ENCODE results near the gene DCLK3. TPM values are rescaled to one million over a fixed set of nuclear protein-coding genes. Genes with fewer than 3 reads are reported as not detected.

The DCLK3 gene
- total and polyA plus RNA-seq, 2 of the 4 experiments (the other 2 are of a cell fraction) = not detected

DNA sequence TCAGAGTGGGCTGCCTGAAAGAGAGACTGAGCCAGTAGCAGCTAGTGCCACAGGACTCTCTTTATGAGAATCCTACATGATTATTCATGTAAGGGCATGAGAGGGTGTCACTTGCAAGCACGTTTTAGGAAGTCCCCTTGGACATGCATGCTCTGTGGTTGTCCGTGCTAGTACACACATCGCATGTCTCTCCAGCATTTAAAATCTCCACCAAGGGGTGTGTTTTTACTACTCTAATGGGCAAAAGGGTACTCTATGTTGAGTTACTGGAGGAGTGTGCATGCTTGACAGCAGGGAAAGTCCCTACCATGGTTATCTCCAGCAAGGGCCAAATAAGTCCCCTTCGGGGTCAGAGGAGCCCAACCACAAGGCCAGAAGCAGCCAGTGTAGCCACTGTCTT lies 70.7 kb downstream of the DCLK3 start:
- Histone ChIP-seq H3K56ac (ENCODE audit: extremely low read depth, insufficient read depth, low read length) (no peak overlapping the region), H2AK9ac (replicated peaks; ENCODE audit: low read depth, low read length, poor library complexity) (no peak overlapping the region), H4K8ac (ENCODE audit: low read depth in 2 of 2, low read length in 2 of 2) (no peak overlapping the region), H3K4ac (ENCODE audit: low read depth, low read length) (no peak overlapping the region), H2BK15ac (ENCODE audit: low read depth, low read length) (no peak overlapping the region), H4K5ac (ENCODE audit: low read depth, low read length) (no peak overlapping the region), H2BK5ac (ENCODE audit: low read depth, low read length, poor library complexity, severe bottlenecking) (no peak overlapping the region), H3K27me3 (ENCODE audit: control insufficient read depth, insufficient read depth, low read length) (no peaks in the 10 kb centered on the region), H4K91ac (ENCODE audit: insufficient read depth, low read depth, low read length) (no peak overlapping the region), H3K79me1 (ENCODE audit: low read depth in 1 of 2, low read length in 2 of 2) (no peaks in the 10 kb centered on the region), H2BK20ac (ENCODE audit: low read depth, low read length) (no peak overlapping the region), H2AFZ (replicated peaks; ENCODE audit: low read length, poor library complexity) (no peak overlapping the region), H3K23ac (ENCODE audit: low read depth, low read length) (no peak overlapping the region), H3K18ac (ENCODE audit: low read depth, low read length) (no peak overlapping the region), H3K9ac (ENCODE audit: low read depth, low read length) (no peak overlapping the region), H3K4me1 (ENCODE audit: control insufficient read depth, insufficient read depth, low read length) (peaks cover 3% of the 10 kb centered on the region; the same call in 1 of the 2 replicates), H2BK120ac (ENCODE audit: low read depth, low read length) (no peak overlapping the region), H3K4me3 (ENCODE audit: insufficient read depth, low read depth, low read length) (no peak overlapping the region), H3K27ac (ENCODE audit: insufficient read depth, low read length) (no peak overlapping the region), H3K9me3 (ENCODE audit: control insufficient read depth, insufficient read depth, low read length) (peaks cover 2% of the 10 kb centered on the region), H3K4me2 (ENCODE audit: low read depth, low read length) (no peak overlapping the region), H2AK5ac (ENCODE audit: low read depth, low read length) (no peak overlapping the region), H3K9me1 (ENCODE audit: insufficient read depth, low read length) (peaks cover 3% of the 10 kb centered on the region; the same call in 1 of the 2 replicates), H3K14ac (replicated peaks; ENCODE audit: low read depth, low read length) (no peak overlapping the region), H3K36me3 (ENCODE audit: control insufficient read depth, insufficient read depth, low read length) (no peaks in the 10 kb centered on the region), H4K20me1 (ENCODE audit: insufficient read depth, low read length) (no peaks in the 10 kb centered on the region)
- WGBS, 2 experiments (ENCODE audit: extremely low coverage in 2 of 2, insufficient read length in 1 of 2) = no CpG with 5 or more reads among the region's 4 CpGs
- ATAC-seq (ENCODE audit: low read depth) (no peak), DNase-seq (no peak)
- intact Hi-C loops (cut with micrococcal nuclease) = no loop called here
- ChIA-PET CTCF (no interaction called here), POLR2A (ENCODE audit: unreplicated experiment) (no interaction called here)
- dilution Hi-C loops (cut with HindIII; ENCODE audit: low sequenced_read_pairs, unreplicated experiment) = no loop called here
- BruUV-seq (replicated peaks) = no TSS peak
- in situ Hi-C loops (cut with MboI; ENCODE audit: low sequenced_read_pairs) = no loop called here
- TF ChIP-seq CHD1 (IDR thresholded peaks at IDR 0.05; ENCODE audit: low read depth, low read length) (no peak), RFX5 (IDR thresholded peaks at IDR 0.05; ENCODE audit: low read depth, low read length) (no peak), SMC3 (IDR thresholded peaks at IDR 0.05; ENCODE audit: low read depth, low read length) (no peak), FOS (IDR thresholded peaks at IDR 0.05; ENCODE audit: low read depth, low read length) (no peak), RAD21 (IDR thresholded peaks at IDR 0.05; ENCODE audit: low read length) (no peak), MXI1 (IDR thresholded peaks at IDR 0.05; ENCODE audit: borderline replicate concordance, low read depth, low read length) (no peak), BHLHE40 (IDR thresholded peaks at IDR 0.05; ENCODE audit: low read depth, low read length) (no peak), MAFK (IDR thresholded peaks at IDR 0.05; ENCODE audit: low read depth, low read length) (no peak), RCOR1 (IDR thresholded peaks at IDR 0.05; ENCODE audit: insufficient replicate concordance, low read length) (no peak), NFE2L2 (IDR thresholded peaks at IDR 0.05; ENCODE audit: low read depth, low read length) (no peak), CEBPB (IDR thresholded peaks at IDR 0.05; ENCODE audit: low read depth, low read length) (no peak), MAZ (IDR thresholded peaks at IDR 0.05; ENCODE audit: borderline replicate concordance, low read depth, low read length) (no peak), POLR2A (IDR thresholded peaks at IDR 0.05; ENCODE audit: low read depth, low read length) (no peak)
- TF ChIP-seq, protein P1, sequence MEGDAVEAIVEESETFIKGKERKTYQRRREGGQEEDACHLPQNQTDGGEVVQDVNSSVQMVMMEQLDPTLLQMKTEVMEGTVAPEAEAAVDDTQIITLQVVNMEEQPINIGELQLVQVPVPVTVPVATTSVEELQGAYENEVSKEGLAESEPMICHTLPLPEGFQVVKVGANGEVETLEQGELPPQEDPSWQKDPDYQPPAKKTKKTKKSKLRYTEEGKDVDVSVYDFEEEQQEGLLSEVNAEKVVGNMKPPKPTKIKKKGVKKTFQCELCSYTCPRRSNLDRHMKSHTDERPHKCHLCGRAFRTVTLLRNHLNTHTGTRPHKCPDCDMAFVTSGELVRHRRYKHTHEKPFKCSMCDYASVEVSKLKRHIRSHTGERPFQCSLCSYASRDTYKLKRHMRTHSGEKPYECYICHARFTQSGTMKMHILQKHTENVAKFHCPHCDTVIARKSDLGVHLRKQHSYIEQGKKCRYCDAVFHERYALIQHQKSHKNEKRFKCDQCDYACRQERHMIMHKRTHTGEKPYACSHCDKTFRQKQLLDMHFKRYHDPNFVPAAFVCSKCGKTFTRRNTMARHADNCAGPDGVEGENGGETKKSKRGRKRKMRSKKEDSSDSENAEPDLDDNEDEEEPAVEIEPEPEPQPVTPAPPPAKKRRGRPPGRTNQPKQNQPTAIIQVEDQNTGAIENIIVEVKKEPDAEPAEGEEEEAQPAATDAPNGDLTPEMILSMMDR (conservative IDR thresholded peaks at IDR 0.05; ENCODE audit: low read depth, low read length) = no peak
- TF ChIP-seq, protein P2, sequence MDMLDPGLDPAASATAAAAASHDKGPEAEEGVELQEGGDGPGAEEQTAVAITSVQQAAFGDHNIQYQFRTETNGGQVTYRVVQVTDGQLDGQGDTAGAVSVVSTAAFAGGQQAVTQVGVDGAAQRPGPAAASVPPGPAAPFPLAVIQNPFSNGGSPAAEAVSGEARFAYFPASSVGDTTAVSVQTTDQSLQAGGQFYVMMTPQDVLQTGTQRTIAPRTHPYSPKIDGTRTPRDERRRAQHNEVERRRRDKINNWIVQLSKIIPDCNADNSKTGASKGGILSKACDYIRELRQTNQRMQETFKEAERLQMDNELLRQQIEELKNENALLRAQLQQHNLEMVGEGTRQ (IDR thresholded peaks at IDR 0.05; ENCODE audit: low read depth, low read length) = no peak
- TF ChIP-seq, protein P3, sequence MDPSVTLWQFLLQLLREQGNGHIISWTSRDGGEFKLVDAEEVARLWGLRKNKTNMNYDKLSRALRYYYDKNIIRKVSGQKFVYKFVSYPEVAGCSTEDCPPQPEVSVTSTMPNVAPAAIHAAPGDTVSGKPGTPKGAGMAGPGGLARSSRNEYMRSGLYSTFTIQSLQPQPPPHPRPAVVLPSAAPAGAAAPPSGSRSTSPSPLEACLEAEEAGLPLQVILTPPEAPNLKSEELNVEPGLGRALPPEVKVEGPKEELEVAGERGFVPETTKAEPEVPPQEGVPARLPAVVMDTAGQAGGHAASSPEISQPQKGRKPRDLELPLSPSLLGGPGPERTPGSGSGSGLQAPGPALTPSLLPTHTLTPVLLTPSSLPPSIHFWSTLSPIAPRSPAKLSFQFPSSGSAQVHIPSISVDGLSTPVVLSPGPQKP (IDR thresholded peaks at IDR 0.05; ENCODE audit: borderline replicate concordance, low read depth, low read length) = no peak
